ENCODE data around the gene INPP5A.

Gene INPP5A

DNA sequence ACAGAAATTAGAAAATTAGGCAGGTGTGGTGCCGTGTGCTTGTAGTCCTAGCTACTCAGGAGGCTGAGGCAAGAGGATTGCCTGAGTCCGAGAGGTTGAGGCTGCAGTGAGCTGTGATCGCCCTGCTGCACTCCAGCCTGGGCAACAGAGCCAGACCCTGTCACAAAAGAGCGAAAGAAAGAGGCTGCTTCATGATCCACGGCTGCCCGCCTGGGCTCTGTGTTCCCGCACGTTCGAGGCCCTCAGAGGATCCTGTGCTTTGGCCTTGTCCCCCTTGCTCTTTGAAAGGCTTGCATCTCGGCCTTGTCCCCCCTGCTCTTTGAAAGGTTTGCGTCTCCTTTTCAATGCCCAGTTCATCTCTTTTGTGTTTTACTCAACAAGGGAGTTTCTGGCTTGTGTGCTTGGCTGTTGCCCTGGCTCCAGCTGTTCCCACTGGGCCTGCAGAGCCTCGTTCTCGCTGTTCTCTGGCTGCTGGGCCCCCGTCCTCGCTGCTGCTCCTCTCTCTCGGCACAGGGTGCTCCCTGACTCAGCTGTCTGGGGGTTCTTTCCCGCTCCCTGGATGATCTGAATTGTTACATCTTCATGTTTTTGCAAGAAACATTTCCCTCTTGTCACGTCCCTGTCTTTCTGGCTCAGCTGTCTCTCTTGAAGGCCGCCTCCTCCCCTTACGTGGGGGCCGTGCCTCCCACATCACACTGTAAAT is 45.1 kb upstream of the INPP5A start (continued):
- TF ChIP-seq CREB5 (CRISPR knock-in tag; IDR thresholded peaks at IDR 0.05; ENCODE audit: low read depth) (no peak), ISL1 (CRISPR knock-in tag; IDR thresholded peaks at IDR 0.05) (no peak)

- ATAC-seq: no peak
Observed at GRCh38 chr10:132493246-132493755, 44.3 kb upstream of the INPP5A start.

DNA sequence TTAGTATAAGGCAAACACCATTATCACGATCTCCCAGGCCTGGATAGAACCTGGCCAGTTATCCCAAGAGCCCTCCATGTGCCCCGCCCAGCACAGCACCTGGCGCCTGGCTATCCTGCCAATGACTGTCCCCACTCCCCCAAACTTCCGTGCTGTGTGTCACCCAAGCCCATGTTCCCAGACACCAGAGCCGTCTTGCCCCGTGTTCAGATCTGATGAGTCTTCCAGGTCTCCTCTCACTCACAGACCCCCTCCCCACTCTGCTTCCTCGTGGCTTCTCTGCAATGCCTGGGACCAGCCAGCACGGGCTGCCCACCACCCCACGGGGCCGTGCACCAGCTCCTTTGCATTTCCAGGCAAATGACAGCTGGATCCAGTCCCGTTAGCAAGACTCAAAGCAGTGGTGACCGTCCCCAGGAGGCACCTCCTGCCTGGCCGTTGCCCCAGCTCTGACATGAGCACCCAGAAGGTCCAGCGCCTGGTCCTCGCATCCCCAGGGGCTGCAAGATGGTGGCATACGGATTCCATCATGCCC is 43.8 kb upstream of the INPP5A start:
- ATAC-seq: no peak
- TF ChIP-seq TCF4 (CRISPR knock-in tag; IDR thresholded peaks at IDR 0.05; ENCODE audit: borderline replicate concordance) (no peak), ARNTL (CRISPR knock-in tag; IDR thresholded peaks at IDR 0.05; ENCODE audit: borderline replicate concordance, low read depth) (no peak), SNAI2 (CRISPR knock-in tag; IDR thresholded peaks at IDR 0.05) (no peak), BACH2 (CRISPR knock-in tag; IDR thresholded peaks at IDR 0.05; ENCODE audit: borderline replicate concordance) (no peak), GLIS3 (CRISPR knock-in tag; IDR thresholded peaks at IDR 0.05) (no peak), ISL1 (CRISPR knock-in tag; IDR thresholded peaks at IDR 0.05) (no peak), TOX (CRISPR knock-in tag; IDR thresholded peaks at IDR 0.05; ENCODE audit: borderline replicate concordance) (no peak), RARB (CRISPR knock-in tag; IDR thresholded peaks at IDR 0.05) (no peak), CSDC2 (CRISPR knock-in tag; IDR thresholded peaks at IDR 0.05) (no peak), ZFP30 (CRISPR knock-in tag; IDR thresholded peaks at IDR 0.05) (no peak), ZNF565 (CRISPR knock-in tag; conservative IDR thresholded peaks at IDR 0.05; ENCODE audit: low read depth) (no peak), PPARA (CRISPR knock-in tag; IDR thresholded peaks at IDR 0.05; ENCODE audit: borderline replicate concordance) (no peak), CSRNP3 (CRISPR knock-in tag; IDR thresholded peaks at IDR 0.05) (no peak), ZNF70 (CRISPR knock-in tag; IDR thresholded peaks at IDR 0.05) (no peak), CREB5 (CRISPR knock-in tag; IDR thresholded peaks at IDR 0.05; ENCODE audit: low read depth) (no peak), PATZ1 (CRISPR knock-in tag; IDR thresholded peaks at IDR 0.05; ENCODE audit: borderline replicate concordance) (no peak), ZC3H10 (CRISPR knock-in tag; IDR thresholded peaks at IDR 0.05) (no peak), OSR1 (CRISPR knock-in tag; IDR thresholded peaks at IDR 0.05) (no peak)
- TF ChIP-seq, protein P1, sequence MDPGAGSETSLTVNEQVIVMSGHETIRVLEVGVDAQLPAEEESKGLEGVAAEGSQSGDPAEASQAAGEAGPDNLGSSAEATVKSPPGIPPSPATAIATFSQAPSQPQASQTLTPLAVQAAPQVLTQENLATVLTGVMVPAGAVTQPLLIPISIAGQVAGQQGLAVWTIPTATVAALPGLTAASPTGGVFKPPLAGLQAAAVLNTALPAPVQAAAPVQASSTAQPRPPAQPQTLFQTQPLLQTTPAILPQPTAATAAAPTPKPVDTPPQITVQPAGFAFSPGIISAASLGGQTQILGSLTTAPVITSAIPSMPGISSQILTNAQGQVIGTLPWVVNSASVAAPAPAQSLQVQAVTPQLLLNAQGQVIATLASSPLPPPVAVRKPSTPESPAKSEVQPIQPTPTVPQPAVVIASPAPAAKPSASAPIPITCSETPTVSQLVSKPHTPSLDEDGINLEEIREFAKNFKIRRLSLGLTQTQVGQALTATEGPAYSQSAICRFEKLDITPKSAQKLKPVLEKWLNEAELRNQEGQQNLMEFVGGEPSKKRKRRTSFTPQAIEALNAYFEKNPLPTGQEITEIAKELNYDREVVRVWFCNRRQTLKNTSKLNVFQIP (CRISPR knock-in tag; IDR thresholded peaks at IDR 0.05; ENCODE audit: borderline replicate concordance, low read depth): no peak

More at GRCh38 chr10:132493246-132493755, 44.3 kb upstream of the INPP5A start:
- TF ChIP-seq ARNTL (CRISPR knock-in tag; IDR thresholded peaks at IDR 0.05; ENCODE audit: borderline replicate concordance, low read depth) (no peak), ZFP30 (CRISPR knock-in tag; IDR thresholded peaks at IDR 0.05) (no peak), GLIS3 (CRISPR knock-in tag; IDR thresholded peaks at IDR 0.05) (no peak), CREB5 (CRISPR knock-in tag; IDR thresholded peaks at IDR 0.05; ENCODE audit: low read depth) (no peak), ZNF8 (CRISPR knock-in tag; IDR thresholded peaks at IDR 0.05) (no peak), OSR1 (CRISPR knock-in tag; IDR thresholded peaks at IDR 0.05) (no peak), ESRRG (CRISPR knock-in tag; IDR thresholded peaks at IDR 0.05) (no peak), BACH2 (CRISPR knock-in tag; IDR thresholded peaks at IDR 0.05; ENCODE audit: borderline replicate concordance) (no peak)

Data from SK-N-SH treated with all-trans-retinoic acid at 6 μM for 48 hours (cell line).